Spleen (tissue), 11 donors: Measurements from ENCODE around the gene C4orf50. TPM values are rescaled to one million over a fixed set of nuclear protein-coding genes. Genes with fewer than 3 reads are reported as not detected.

ENCODE experiments used
- DNase-seq: peaks from one replicate; pipeline ENCODE4 v3.0.0-alpha.2; 2020
- H3K27ac ChIP-seq, 8 donors: fragments of 200-600 bp; sonication (generic) in 7 of 8; 1 replicate in 4 of 8; 2 replicates in 4 of 8; pipeline versions ENCODE4 v1.5.0 to v1.8.0; 2016 to 2021; ENCODE audit warnings: inconsistent platforms in 4 of 8, mild to moderate bottlenecking in 4 of 8, moderate library complexity in 1 of 8
- H3K27me3 ChIP-seq, 7 donors: fragments of 200-600 bp; sonication (generic) in 6 of 7; replicated peaks in 1 of 7; 1 replicate in 4 of 7; 2 replicates in 3 of 7; pipeline versions ENCODE4 v1.5.0 to v1.8.0; 2016 to 2021; ENCODE audit warnings: inconsistent platforms in 3 of 7, mild to moderate bottlenecking in 1 of 7
- H3K36me3 ChIP-seq, 6 donors: fragments of 200-600 bp; sonication (generic) in 5 of 6; 1 replicate in 4 of 6; 2 replicates in 2 of 6; pipeline versions ENCODE4 v1.5.0 to v1.8.0; 2016 to 2021; ENCODE audit warnings: inconsistent platforms in 2 of 6
- H3K4me1 ChIP-seq, 6 donors: fragments of 200-600 bp; sonication (generic) in 5 of 6; 1 replicate in 3 of 6; 2 replicates in 3 of 6; pipeline versions ENCODE4 v1.5.0 to v1.8.0; 2016 to 2021; ENCODE audit warnings: inconsistent platforms in 3 of 6
- H3K4me3 ChIP-seq, 8 donors: fragments of 200-600 bp; sonication (generic) in 7 of 8; 1 replicate in 4 of 8; 2 replicates in 4 of 8; pipeline versions ENCODE4 v1.5.0 to v1.8.0; 2016 to 2021; ENCODE audit warnings: inconsistent platforms in 4 of 8, mild to moderate bottlenecking in 4 of 8, moderate library complexity in 2 of 8
- H3K9me3 ChIP-seq, 8 donors: fragments of 200-600 bp; sonication (generic) in 7 of 8; 1 replicate in 4 of 8; 2 replicates in 4 of 8; pipeline versions ENCODE4 v1.5.0 to v1.8.0; 2016 to 2021; ENCODE audit warnings: inconsistent platforms in 4 of 8
- CTCF ChIP-seq, 11 experiments: fragments of 200-600 bp in 7 of 11; fragments of 450-650 bp in 4 of 11; sonication (generic) in 4 of 11; IDR thresholded peaks in 8 of 11; conservative IDR thresholded peaks in 3 of 11; 1 replicate in 7 of 11; 2 replicates in 4 of 11; pipeline versions ENCODE4 v1.4.0 to v1.8.0; 2016 to 2021; ENCODE audit warnings: antibody characterized with exemption in 11 of 11, inconsistent platforms in 4 of 11, mild to moderate bottlenecking in 1 of 11
- POLR2A ChIP-seq, 3 donors: fragments of 450-650 bp; IDR thresholded peaks; one replicate each; pipeline ENCODE4 v1.5.1; 2017; ENCODE audit warnings: antibody characterized with exemption in 3 of 3, mild to moderate bottlenecking in 1 of 3
- POLR2AphosphoS5 ChIP-seq, 3 donors: sonication (generic); formaldehyde crosslinking; IDR thresholded peaks; one replicate each; pipeline ENCODE4 v1.5.1; 2017; ENCODE audit warnings: antibody characterized with exemption in 3 of 3
- WGBS, 5 donors: extraction: QIAGEN DNeasy Blood & Tissue Kit in 3 of 5; methylation state at CpG; one replicate each; pipeline versions ENCODE4 v1.1.5 to v1.1.7; 2013 to 2018; 5-methylcytosine and 5-hydroxymethylcytosine counted together
- intact Hi-C: fragments of 100-400 bp; cut with DNase I; formaldehyde crosslinking; loops from one replicate; pipeline ENCODE4 v1.15.0; 2023; ENCODE audit warnings: low total_unique reads
- polyA plus RNA-seq, 3 donors: library from polyadenylated mRNA; stranded (reverse); fragments of 200-250 nt; gene quantifications; one replicate each; pipeline ENCODE4 v1.2.1, GENCODE V29; 2013
- total RNA-seq, 7 donors: library from RNA; depleted of rRNA in 3 of 7; stranded (reverse); fragments of >200 nt in 3 of 7; fragmentation: NEBNext Ultra II Directional in 4 of 7; extraction: Animal tissue kit (Norgen Biotek cat#: 25700) in 4 of 7; gene quantifications; one replicate each; pipeline versions ENCODE4 v1.1.0 to v1.2.1, GENCODE V29; 2016 to 2021
- donor health status: healthy with polysubstance abuse.
- donor health status: DM: no; HTN: no; CAD: no; lungs with moderate emphysema.
- donor health status: DM: no; HTN: no; CAD: no.
- donor health status: Bipolar disorder and iron deficiency.
- donor health status: healthy.
- donor health status: DM: no; HTN: no; CAD: no.
- donor health status: DM: yes; HTN: yes; CAD: no.

Gene C4orf50
- total and polyA plus RNA-seq, 10 donors = 0.02 to 2.5 (median 0.30) TPM

GRCh38 chr4:5967783-5968182 is 50.4 kb downstream of the C4orf50 start:
- no peak overlapping the region for H3K27ac ChIP-seq
- H3K4me3 ChIP-seq = no peak overlapping the region
- no peaks in the 10 kb centered on the region for H3K4me1 ChIP-seq
- DNase-seq = peak; percentile 55
- H3K27me3 ChIP-seq = peaks cover 0 to 35% (median 0%) of the 10 kb centered on the region in 7 donors
- TF ChIP-seq CTCF (IDR thresholded peaks at IDR 0.05 in 8 of 11, conservative IDR thresholded peaks at IDR 0.05 in 3 of 11) = no peak
- TF ChIP-seq POLR2A (IDR thresholded peaks at IDR 0.05) = no peak
- TF ChIP-seq POLR2AphosphoS5 (IDR thresholded peaks at IDR 0.05) = no peak
- WGBS, 5 donors = 40 to 48% (median 41%) methylated on average over 2 to 6 of the region's 6 CpGs
- intact Hi-C loops = no loop called here
- no peaks in the 10 kb centered on the region for H3K9me3 ChIP-seq
- H3K36me3 ChIP-seq = no peaks in the 10 kb centered on the region

DNA sequence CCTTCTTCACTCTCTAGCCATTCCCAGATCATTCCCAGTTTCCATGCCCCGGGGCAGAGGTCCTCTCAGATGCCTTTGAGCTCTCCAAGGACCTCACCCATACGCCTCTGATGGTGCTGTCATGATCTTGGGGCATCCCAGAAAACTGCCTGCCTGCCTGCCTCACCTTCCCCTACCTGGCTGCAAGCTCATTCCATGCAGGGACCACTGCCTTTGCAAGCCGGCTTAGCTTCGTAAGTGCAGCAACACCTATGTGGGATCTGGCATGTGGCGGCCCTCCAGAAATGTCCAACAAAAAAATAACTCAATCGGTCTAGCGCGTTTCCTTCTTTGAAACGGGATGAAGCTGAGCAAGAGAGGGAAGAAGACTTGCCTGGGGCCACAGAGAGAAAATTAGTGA is 53.0 kb downstream of the C4orf50 start:
- WGBS, 5 donors = 80 to 92% (median 84%) methylated on average over 9 of the region's 9 CpGs

GRCh38 chr4:5964030-5964429 is 54.2 kb downstream of the C4orf50 start:
- WGBS, 5 donors = 35 to 44% (median 39%) methylated on average over 5 of the region's 5 CpGs
- Histone ChIP-seq H3K4me3 (no peak overlapping the region), H3K27ac (no peak overlapping the region), H3K9me3 (no peaks in the 10 kb centered on the region), H3K36me3 (no peaks in the 10 kb centered on the region), H3K27me3 (peaks cover 0 to 14% (median 0%) of the 10 kb centered on the region in 7 donors), H3K4me1 (peaks cover 0 to 8% (median 0%) of the 10 kb centered on the region in 6 donors)
- DNase-seq = no peak
- intact Hi-C loops = no loop called here
- TF ChIP-seq POLR2A (IDR thresholded peaks at IDR 0.05) = no peak
- no peak for TF ChIP-seq POLR2AphosphoS5 (IDR thresholded peaks at IDR 0.05)
- TF ChIP-seq CTCF (IDR thresholded peaks at IDR 0.05 in 8 of 11, conservative IDR thresholded peaks at IDR 0.05 in 3 of 11) = no peak

More for the DNA sequence above, 53.0 kb downstream of the C4orf50 start:
- H3K27me3 ChIP-seq = peaks cover 0 to 19% (median 0%) of the 10 kb centered on the region in 7 donors
- H3K36me3 ChIP-seq = no peaks in the 10 kb centered on the region
- peak; percentile 41 for DNase-seq
- H3K4me3 ChIP-seq = no peak overlapping the region
- no peak overlapping the region for H3K27ac ChIP-seq
- intact Hi-C loops = no loop called here
- no peaks in the 10 kb centered on the region for H3K9me3 ChIP-seq
- H3K4me1 ChIP-seq = no peaks in the 10 kb centered on the region
- TF ChIP-seq POLR2AphosphoS5 (IDR thresholded peaks at IDR 0.05) = no peak
- no peak for TF ChIP-seq CTCF (IDR thresholded peaks at IDR 0.05 in 8 of 11, conservative IDR thresholded peaks at IDR 0.05 in 3 of 11)
- no peak for TF ChIP-seq POLR2A (IDR thresholded peaks at IDR 0.05)

- intact Hi-C loops = no loop called here
- no peak for DNase-seq
These were observed 54.6 kb downstream of the C4orf50 start for GRCh38 chr4:5963611-5964010.

More at GRCh38 chr4:5963611-5964010, 54.6 kb downstream of the C4orf50 start:
- 42 to 52% (median 45%) methylated on average over 2 of the region's 2 CpGs for WGBS, 5 donors
- Histone ChIP-seq H3K27ac (no peak overlapping the region), H3K27me3 (peaks cover 0 to 14% (median 0%) of the 10 kb centered on the region in 7 donors), H3K4me1 (peaks cover 0 to 8% (median 0%) of the 10 kb centered on the region in 6 donors), H3K9me3 (no peaks in the 10 kb centered on the region), H3K4me3 (no peak overlapping the region), H3K36me3 (no peaks in the 10 kb centered on the region)
- TF ChIP-seq POLR2AphosphoS5 (IDR thresholded peaks at IDR 0.05) (no peak), CTCF (IDR thresholded peaks at IDR 0.05 in 8 of 11, conservative IDR thresholded peaks at IDR 0.05 in 3 of 11) (no peak), POLR2A (IDR thresholded peaks at IDR 0.05) (no peak)
